ENCODE measurements around the gene KPNA6.

DNA sequence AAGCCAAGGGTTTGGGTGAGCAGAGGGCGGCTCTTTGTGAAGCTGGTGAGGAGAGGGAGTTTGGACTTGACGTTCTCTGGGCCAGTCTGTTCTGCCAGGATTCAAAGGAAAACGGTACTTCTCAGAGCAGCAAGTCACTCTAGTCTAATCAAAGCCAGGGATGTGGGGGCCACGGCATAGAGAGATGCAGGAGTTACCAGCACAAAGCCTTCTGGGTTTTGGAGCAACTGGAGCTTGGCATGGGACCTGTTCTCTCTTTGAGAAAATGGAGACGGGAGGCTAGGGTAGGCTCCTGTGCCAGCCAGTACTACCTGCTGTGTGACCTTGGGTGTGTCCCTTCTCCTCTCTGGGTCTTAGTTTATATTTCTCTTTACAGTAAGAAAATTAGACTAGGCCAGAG lies 73.7 kb downstream of the KPNA6 start:
- TF ChIP-seq POLR2AphosphoS5 (IDR thresholded peaks at IDR 0.05; ENCODE audit: borderline replicate concordance, low read depth, low read length), result no peak
- no peak for TF ChIP-seq EZH2 (IDR thresholded peaks at IDR 0.05)

Data from SK-N-MC (cell line).